GM12873 (cell line): ENCODE measurements around the gene PRC1.

Source experiments
- TF ChIP-seq, protein P1 (sequence below): IDR thresholded peaks from 2 replicates; pipeline ENCODE4 v1.5.1; 2012; ENCODE audit warnings: low read depth, mild to moderate bottlenecking, moderate library complexity, low read length, control low read depth; ENCODE audit not compliant: insufficient read depth; ENCODE audit errors: missing control alignments

The PRC1 gene

DNA sequence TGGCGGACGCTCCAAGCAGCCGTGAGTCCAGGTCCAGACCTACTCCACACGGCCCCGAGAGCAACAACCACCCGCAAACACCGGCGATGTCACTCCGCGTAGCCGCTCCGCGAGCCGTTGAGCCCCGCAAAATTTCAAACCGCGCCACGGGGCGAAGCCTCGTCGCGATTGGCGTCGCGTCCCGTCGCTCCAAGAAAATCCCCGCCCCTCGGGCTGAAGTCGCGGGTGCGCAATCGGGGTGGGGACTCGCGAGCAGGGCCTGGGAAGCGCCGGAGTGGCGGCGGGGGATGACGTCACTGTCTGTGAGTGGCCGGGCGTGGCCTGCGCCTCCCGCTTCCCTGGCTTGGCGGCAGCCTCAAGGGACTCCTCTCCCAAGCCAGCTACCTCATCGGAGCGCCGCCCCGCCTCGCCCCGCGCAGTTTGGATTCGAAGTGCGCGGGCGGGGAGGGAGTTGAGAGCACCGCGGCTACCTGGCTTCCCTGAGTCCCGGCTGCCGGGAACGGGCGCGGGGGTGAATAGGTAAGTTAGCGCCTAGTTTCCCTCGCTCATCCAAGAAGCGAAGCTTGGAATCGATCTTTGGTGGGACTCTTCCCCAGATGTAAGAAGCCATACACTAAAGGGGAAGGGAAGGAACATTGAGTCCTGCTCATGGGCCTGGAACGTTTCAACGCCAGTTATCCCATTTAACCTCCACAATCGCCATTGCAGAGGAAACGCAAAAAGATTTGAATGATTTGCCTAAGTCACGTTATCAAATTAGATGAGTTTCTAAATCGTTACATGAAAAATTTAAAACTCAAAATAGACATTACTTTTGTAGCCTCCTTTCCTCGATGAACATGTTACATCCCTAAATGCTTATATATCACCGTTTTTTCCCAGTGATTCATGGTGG lies at the start of gene PRC1:
PRC1 (minus strand) TSS at position 119 of the 895 bp plus-strand sequence; CDS start at position 1, 118 bp downstream.
- TF ChIP-seq, protein P1, sequence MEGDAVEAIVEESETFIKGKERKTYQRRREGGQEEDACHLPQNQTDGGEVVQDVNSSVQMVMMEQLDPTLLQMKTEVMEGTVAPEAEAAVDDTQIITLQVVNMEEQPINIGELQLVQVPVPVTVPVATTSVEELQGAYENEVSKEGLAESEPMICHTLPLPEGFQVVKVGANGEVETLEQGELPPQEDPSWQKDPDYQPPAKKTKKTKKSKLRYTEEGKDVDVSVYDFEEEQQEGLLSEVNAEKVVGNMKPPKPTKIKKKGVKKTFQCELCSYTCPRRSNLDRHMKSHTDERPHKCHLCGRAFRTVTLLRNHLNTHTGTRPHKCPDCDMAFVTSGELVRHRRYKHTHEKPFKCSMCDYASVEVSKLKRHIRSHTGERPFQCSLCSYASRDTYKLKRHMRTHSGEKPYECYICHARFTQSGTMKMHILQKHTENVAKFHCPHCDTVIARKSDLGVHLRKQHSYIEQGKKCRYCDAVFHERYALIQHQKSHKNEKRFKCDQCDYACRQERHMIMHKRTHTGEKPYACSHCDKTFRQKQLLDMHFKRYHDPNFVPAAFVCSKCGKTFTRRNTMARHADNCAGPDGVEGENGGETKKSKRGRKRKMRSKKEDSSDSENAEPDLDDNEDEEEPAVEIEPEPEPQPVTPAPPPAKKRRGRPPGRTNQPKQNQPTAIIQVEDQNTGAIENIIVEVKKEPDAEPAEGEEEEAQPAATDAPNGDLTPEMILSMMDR: no peak

DNA sequence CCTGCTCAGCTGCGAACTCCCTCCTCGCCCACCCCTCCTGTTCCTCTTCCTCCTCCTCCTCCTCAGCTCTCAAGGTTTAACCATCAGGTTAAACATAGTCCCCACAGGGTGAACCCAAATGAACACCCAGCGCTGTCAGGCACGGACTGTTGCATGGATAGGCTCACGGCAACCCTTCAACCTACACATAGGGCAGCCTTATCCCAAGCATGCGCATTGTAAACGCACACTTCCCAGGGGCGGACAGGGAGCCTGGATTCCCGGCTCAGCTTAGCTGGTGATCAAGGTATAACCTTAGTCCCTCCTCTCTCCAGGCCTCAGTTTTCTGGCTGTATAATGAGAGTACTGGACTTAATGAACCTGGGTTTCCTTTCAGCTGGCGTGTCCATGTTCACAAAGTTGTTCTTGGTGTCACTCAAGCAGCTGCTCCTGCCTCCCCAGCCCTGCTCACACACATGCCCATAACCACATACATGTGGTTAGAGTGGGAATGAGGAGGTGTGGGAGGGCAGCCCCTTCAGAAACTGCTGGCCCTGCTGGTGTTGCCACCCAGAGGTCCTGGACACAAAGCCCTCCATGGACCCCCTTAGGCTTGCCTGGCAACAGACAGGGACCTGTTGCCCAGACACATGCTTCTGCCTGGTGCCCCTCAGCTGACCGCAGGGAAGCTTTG lies 49.0 kb upstream of the PRC1 start:
- TF ChIP-seq, protein P1: no peak

- TF ChIP-seq, protein P1: no peak
These were observed 46.5 kb upstream of the PRC1 start for GRCh38 chr15:91040856-91041255.

GRCh38 chr15:91039996-91040395 lies 45.7 kb upstream of the PRC1 start:
- TF ChIP-seq, protein P1: no peak

DNA sequence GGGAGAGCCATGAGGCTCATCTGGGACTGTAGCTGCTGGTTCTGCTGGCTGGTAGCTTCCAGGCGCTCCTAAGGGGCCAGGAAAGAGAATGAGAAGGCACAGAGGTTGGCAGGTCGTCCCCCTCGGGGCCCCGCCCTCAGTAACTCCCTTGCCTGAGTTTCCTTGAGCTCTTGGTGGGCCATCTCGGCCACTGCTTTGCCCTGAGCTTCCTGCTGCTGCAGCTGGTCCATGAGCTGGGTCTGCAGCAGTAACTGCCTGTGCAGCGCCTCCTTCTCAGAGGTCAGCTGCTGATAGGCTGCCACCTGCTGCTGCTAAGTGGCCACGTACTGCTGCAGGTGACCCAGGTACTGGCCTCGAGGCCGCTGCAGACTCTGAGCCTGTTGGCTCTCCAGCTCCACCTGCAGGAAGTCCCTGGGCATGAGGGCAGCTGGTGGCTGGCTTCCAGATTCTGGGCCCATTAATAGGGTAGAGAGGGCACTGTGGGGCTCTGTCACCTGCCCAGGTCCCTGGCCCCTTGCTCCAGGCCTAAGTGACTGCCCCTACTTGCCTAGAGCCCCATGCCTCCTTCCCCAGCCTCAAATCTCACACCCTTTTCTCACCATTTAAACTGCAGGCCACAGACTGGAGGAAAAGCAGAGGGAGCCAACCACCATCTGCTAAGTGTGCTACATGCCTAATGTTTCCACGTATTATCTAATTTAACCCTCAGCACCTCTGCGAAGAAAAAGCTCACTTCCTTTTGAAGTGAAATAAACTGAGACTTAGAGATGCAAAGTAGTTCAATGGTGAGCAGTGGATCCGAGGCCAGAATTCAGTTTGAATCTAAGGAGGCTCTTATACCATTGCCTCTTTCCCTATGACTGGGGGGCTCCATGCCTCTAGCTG lies 38.8 kb upstream of the PRC1 start:
- TF ChIP-seq, protein P1: peak; percentile 87

DNA sequence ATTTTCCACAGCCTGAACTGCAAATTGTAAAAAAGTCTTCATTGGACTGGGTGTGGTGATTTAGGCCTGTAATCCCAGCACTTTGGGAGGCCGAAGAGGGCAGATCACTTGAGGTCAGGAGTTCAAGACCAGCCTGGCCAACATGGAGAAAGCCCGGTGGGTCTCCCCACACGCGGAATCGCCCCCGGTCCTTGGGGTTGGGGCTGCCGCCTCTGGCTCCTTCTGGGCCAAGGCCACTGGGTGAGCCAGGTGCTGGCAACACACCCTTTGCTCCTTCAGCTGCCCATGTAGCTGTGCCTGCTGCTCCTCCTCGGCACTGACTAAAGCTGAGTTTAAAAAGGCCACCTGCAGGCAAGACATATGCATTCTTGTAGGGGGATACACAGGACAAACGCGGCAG lies 37.5 kb upstream of the PRC1 start:
- TF ChIP-seq, protein P1: no peak
